Measurements from ENCODE around the gene MDFIC. TPM values are rescaled to one million over a fixed set of nuclear protein-coding genes. Genes with fewer than 3 reads are reported as not detected.

The MDFIC gene
- total RNA-seq, 2 donors from 2014 or later, result 22.9 to 29.3 TPM

DNA sequence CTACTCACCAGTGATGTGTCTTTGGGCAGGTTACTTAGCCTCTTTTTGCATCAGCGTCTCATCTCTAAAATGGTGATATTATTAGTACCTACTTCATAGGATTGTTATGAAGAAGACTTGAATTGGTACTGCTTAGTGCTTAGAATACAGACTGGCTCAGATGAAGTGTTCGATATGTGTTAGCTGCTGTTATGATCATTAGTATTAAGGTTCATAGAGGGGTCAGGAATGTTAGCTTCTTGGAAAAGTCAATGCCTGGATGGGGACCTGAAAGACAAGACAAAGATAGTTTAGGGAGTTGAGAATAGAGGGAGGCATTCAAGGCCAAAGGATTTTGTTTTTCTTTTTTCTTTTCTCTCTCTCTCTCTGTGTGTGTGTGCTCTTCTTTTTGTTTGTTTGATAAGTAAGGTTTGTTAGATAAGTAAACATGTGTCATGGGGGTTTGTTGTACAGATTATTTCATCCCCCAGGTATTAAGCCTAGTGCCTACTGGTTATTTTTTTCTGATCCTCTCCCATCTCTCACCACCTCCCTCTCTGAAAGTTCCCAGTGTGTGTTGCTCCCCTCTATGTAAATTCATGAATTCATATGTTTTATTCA lies 63.3 kb downstream of the MDFIC start:
- Histone ChIP-seq H3K9me3 (no peaks in the 10 kb centered on the region), H3K4me1 (ENCODE audit: control insufficient read depth in 1 of 2, low read depth in 2 of 2) (peaks cover 13 to 24% of the 10 kb centered on the region in 2 donors), H3K27me3 (replicated peaks; ENCODE audit: insufficient read depth) (no peaks in the 10 kb centered on the region), H3K36me3 (no peaks in the 10 kb centered on the region), H3K27ac (no peak overlapping the region), H3K4me3 (no peak overlapping the region)
- no peak for ATAC-seq (ENCODE audit: insufficient number of reproducible peaks, low FRiP score, low read depth)
- TF ChIP-seq, protein P1, sequence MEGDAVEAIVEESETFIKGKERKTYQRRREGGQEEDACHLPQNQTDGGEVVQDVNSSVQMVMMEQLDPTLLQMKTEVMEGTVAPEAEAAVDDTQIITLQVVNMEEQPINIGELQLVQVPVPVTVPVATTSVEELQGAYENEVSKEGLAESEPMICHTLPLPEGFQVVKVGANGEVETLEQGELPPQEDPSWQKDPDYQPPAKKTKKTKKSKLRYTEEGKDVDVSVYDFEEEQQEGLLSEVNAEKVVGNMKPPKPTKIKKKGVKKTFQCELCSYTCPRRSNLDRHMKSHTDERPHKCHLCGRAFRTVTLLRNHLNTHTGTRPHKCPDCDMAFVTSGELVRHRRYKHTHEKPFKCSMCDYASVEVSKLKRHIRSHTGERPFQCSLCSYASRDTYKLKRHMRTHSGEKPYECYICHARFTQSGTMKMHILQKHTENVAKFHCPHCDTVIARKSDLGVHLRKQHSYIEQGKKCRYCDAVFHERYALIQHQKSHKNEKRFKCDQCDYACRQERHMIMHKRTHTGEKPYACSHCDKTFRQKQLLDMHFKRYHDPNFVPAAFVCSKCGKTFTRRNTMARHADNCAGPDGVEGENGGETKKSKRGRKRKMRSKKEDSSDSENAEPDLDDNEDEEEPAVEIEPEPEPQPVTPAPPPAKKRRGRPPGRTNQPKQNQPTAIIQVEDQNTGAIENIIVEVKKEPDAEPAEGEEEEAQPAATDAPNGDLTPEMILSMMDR (IDR thresholded peaks at IDR 0.05), result no peak
- DNase-seq (ENCODE audit: low spot score), result no peak

DNA sequence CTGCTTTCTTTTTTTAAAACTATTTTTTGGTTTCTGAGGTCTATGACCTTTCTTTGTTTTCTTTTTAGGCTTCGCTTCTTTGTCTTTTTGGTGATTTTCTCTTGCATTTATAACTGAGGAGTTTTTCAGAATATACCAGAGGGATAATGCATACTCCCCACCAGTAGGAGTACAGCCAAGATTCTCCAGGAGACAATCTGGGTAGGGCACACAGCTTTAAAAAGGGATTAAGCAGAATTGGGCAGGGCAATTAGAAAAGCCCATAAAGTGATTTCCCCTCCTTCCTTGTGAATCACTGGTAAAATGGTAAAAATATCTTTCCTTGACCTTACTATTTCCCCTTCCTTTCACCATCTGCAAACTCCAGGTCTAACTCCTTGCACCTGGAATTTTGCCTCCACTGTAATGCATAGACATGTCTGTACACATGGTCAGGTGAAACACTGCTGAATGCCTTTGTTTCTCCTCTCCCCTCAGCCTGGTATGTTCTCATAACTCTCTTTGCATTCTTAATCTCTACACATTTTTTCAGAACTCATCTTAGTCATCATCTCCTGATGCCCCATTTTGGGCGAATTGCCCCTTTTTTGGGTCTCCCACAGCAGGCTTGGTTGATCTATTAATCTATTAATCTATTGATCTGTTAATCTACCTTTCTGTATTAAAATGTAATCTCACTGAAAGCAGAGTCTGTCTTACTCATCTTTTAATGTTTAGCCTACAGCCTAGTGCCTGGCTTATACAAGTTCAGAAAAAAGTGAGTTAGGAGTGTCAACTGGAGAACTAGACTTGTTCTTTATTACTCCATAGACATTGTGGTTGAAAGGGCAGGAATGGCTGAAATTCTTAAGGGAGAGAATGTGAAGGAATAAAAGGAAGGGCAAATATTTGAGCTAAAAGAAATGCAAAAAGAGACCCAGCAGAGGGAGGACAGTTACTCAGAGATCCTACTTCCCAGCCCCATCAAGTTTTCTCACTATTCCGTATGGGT lies 64.6 kb downstream of the MDFIC start:
- DNase-seq (ENCODE audit: low spot score) (no peak), ATAC-seq (ENCODE audit: insufficient number of reproducible peaks, low FRiP score, low read depth) (no peak)
- Histone ChIP-seq H3K4me3 (no peak overlapping the region), H3K27me3 (replicated peaks; ENCODE audit: insufficient read depth) (no peaks in the 10 kb centered on the region), H3K36me3 (no peaks in the 10 kb centered on the region), H3K4me1 (ENCODE audit: control insufficient read depth in 1 of 2, low read depth in 2 of 2) (peaks cover 13 to 23% of the 10 kb centered on the region in 2 donors), H3K9me3 (no peaks in the 10 kb centered on the region), H3K27ac (no peak overlapping the region)
- TF ChIP-seq, protein P1 (IDR thresholded peaks at IDR 0.05), result no peak

DNA sequence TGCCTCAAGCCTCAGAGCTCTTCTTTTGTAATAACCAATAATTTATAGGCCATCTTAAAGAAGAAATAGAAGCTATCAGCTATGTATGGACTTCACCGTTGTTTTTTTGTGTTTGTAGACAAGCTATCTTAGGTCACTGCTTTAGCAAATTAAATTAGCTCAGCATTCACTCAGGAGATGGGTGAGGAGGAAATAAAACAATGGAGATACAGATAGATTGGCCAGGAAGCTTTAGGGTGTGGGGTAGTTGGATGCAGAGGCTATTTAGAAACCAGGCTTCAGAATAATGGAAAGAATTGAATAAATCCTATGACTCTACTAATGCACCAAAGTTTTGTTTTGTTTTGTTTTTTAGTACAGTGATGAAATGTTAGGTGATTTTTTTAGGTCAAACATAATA lies 66.1 kb downstream of the MDFIC start:
- Histone ChIP-seq H3K27ac (no peak overlapping the region), H3K27me3 (replicated peaks; ENCODE audit: insufficient read depth) (no peaks in the 10 kb centered on the region), H3K36me3 (no peaks in the 10 kb centered on the region), H3K4me1 (ENCODE audit: control insufficient read depth in 1 of 2, low read depth in 2 of 2) (peaks cover 13 to 23% of the 10 kb centered on the region in 2 donors), H3K4me3 (no peak overlapping the region), H3K9me3 (no peaks in the 10 kb centered on the region)
- ATAC-seq (ENCODE audit: insufficient number of reproducible peaks, low FRiP score, low read depth) (no peak), DNase-seq (ENCODE audit: low spot score) (no peak)
- TF ChIP-seq, protein P1 (IDR thresholded peaks at IDR 0.05), result no peak

DNA sequence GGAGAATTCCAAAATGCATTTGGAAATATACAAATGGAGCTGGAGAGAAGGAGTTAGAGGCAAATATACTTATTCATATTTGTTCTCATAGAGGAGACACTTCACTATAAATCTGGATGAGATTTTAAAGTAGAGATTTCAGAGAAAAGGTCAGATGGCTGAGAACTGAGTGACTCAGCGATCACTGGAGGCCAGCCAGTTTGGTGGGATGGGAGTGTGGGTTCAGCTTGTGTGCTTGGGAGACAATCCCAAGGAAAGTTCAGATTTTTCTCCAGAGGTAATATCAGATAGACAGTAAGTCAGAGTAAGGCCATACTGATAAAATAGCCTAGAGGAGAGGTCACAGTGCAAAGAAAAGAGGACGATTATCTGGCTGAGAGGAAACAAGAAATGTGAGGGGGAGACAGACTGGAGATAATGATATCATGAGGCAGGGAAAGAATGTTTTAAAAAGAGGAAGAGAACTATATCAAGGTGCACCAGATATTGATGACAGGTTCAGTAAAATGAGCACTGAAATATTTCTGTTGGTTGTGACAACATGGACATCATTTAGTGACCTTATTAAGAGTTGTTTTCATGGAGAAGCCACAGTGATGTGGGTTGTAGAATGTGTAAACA lies 67.0 kb downstream of the MDFIC start:
- H3K4me3 ChIP-seq, result no peak overlapping the region
- H3K27me3 ChIP-seq (replicated peaks; ENCODE audit: insufficient read depth), result no peaks in the 10 kb centered on the region
- H3K4me1 ChIP-seq (ENCODE audit: control insufficient read depth in 1 of 2, low read depth in 2 of 2), result peaks cover 13 to 23% of the 10 kb centered on the region in 2 donors
- TF ChIP-seq, protein P1 (IDR thresholded peaks at IDR 0.05), result no peak
- no peaks in the 10 kb centered on the region for H3K9me3 ChIP-seq
- no peak for DNase-seq (ENCODE audit: low spot score)
- no peak for ATAC-seq (ENCODE audit: insufficient number of reproducible peaks, low FRiP score, low read depth)
- no peak overlapping the region for H3K27ac ChIP-seq
- H3K36me3 ChIP-seq, result no peaks in the 10 kb centered on the region

DNA sequence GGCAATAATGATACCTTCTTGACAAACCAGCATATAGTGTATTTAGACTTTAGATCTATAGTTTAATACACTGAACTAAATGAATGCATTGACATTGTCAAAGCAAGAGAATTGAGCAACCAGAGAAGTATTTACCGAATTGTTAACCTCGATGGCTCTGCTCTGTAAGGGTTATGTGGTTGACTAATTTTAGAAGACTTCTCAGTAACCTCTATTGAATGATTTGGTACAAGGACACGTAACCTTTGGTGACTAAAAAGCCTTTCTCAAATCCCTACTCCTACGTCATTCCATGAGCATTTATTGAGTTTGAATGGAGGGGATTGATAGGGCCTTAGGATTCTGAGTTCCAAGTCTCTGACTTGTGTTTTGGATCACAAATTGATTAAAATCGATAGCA lies 67.6 kb downstream of the MDFIC start:
- DNase-seq (ENCODE audit: low spot score), result no peak
- TF ChIP-seq, protein P1 (IDR thresholded peaks at IDR 0.05), result no peak
- Histone ChIP-seq H3K4me1 (ENCODE audit: control insufficient read depth in 1 of 2, low read depth in 2 of 2) (peaks cover 13 to 23% of the 10 kb centered on the region in 2 donors), H3K4me3 (no peak overlapping the region), H3K9me3 (no peaks in the 10 kb centered on the region), H3K27ac (no peak overlapping the region), H3K27me3 (replicated peaks; ENCODE audit: insufficient read depth) (no peaks in the 10 kb centered on the region), H3K36me3 (no peaks in the 10 kb centered on the region)
- ATAC-seq (ENCODE audit: insufficient number of reproducible peaks, low FRiP score, low read depth), result no peak
